Activated T-helper 2 cell treated with anti-CD3 and anti-CD28 coated beads, Interferon-gamma antibody, Interleukin-2, Interleukin-4, amounts not matched to agents 10 μg/mL and 5 μg/mL and 100 μg/mL, durations not matched to agents 14 hours and 24 hours and 36 hours (primary cell): Measurements from ENCODE around the gene NLRP5. TPM values are rescaled to one million over a fixed set of nuclear protein-coding genes. Genes with fewer than 3 reads are reported as not detected.
"Not testable (repeated sequence)": the region's sequence is repeated elsewhere in the genome, so short reads cannot be mapped to it uniquely, and the experiment has no call there.

ENCODE experiments used
- DNase-seq: peaks from one replicate; pipeline ENCODE4 v3.0.0; 2021; ENCODE audit warnings: low spot score
- H3K27ac Mint-ChIP-seq: one replicate; pipeline ENCODE4 v1.8.0; 2021; ENCODE audit warnings: mixed read lengths
- H3K27me3 Mint-ChIP-seq: one replicate; pipeline ENCODE4 v1.8.0; 2021; ENCODE audit warnings: low read depth, mixed read lengths
- H3K36me3 Mint-ChIP-seq: one replicate; pipeline ENCODE4 v1.8.0; 2021; ENCODE audit warnings: low read depth, mixed read lengths
- H3K4me1 Mint-ChIP-seq: one replicate; pipeline ENCODE4 v1.8.0; 2021; ENCODE audit warnings: low read depth, mixed read lengths
- H3K4me3 Mint-ChIP-seq: one replicate; pipeline ENCODE4 v1.8.0; 2021; ENCODE audit warnings: low read depth, mild to moderate bottlenecking, moderate library complexity, mixed read lengths
- H3K9me3 Mint-ChIP-seq: one replicate; pipeline ENCODE4 v1.8.0; 2021; ENCODE audit warnings: mixed read lengths
- intact Hi-C: fragments of 100-400 bp; cut with micrococcal nuclease; formaldehyde crosslinking; loops from one replicate; pipeline ENCODE4 v1.15.1; 2023
- total RNA-seq: library from RNA; stranded (reverse); gene quantifications from 2 replicates; pipeline ENCODE4 v1.2.3, GENCODE V29; 2022

Gene NLRP5
- total RNA-seq = not detected in 2 replicates

DNA sequence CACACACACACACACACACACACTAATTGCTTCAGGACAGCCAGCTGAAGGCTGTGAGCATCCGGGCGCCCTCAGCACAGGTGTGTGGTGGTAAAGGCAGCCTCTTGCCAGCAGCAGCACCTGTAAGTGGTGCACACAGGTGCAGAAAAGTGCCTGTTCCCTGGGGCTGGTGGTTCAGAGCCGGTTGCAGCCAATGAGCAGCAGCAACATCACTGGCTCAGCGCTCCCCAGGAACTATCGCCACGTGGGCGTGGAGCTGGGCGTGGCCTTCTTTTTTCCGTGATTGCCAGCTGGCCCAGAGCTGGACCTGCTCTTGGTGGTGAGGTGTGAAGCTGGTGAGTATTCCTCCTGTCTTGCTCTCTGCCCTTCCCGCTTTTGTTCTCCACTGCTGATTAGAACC lies at the start of gene NLRP5:
TSS of gene NLRP5 (plus strand) at position 289 of the 400 bp plus-strand sequence.
- Mint-ChIP-seq H3K36me3 (no peaks in the 10 kb centered on the region), H3K9me3 (peaks cover 58% of the 10 kb centered on the region), H3K4me1 (no peaks in the 10 kb centered on the region), H3K4me3 (no peak within 1 kb of the TSS), H3K27me3 (no peaks in the 10 kb centered on the region), H3K27ac (no peak within 1 kb of the TSS)
- intact Hi-C loops = no loop called here
- no peak for DNase-seq

DNA sequence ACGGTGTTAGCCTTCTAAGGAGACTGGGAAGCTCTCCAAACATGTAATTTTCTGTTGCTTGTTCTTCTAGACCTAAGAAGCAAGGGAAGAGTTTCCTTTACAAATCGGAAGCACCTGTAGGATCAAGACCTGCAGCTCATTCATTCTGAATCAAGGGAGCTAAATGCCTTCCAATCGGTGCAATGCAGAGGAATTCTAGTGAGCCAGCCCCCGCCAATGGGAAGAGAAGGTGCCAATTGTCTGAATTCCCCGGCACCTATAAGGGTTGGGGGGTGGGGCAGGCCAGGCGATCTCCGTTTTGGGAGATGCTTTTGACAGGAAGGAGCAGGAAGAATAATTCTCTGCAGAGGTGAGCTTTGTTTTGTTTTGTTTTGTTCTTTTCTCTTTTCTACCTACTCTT lies 47.4 kb upstream of the NLRP5 start:
- Mint-ChIP-seq H3K4me3 (no peak overlapping the region), H3K36me3 (no peaks in the 10 kb centered on the region), H3K27me3 (no peaks in the 10 kb centered on the region), H3K4me1 (no peaks in the 10 kb centered on the region), H3K9me3 (peaks cover 76% of the 10 kb centered on the region), H3K27ac (no peak overlapping the region)
- intact Hi-C loops = no loop called here
- DNase-seq = no peak

DNA sequence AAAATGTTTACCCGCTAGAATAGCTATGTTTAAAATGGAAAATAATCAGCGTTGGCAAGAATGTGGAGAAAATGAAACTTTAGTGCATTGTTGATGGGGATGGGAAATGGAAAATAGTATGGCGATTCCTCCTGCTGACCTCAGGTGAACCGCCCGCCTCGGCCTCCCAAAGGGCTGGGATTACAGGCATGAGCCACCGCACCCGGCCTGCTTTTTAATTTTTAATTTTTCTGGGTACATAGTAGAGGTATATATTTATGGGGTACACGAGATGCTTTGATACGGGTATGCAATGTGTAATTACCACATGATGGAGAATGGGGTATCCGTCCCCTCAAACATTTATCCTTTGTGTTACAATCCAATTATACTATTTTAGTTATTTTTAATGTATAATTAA lies 46.3 kb upstream of the NLRP5 start:
- intact Hi-C loops = no loop called here
- Mint-ChIP-seq H3K4me1 (no peaks in the 10 kb centered on the region), H3K4me3 (no peak overlapping the region), H3K9me3 (peaks cover 67% of the 10 kb centered on the region), H3K27ac (no peak overlapping the region), H3K36me3 (no peaks in the 10 kb centered on the region), H3K27me3 (no peaks in the 10 kb centered on the region)
- no peak for DNase-seq

DNA sequence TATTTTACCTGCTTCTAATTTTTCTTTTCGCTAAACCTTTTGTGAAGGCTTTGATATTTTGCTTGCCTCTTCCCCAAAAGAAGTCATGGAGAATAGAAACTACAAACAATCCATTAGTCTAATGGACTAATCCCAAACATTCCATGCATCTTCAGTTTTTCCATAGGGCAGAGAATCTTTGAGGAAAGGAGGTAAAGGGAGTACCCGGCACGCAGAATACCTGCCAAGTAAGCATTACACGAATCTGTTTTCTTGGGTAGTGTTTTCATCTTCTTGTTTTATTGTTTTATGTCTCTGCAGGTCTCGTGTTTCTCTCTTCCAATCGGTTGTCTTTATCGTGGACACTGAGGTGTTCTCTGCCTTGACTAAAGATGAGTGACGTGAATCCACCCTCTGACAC lies 39.0 kb upstream of the NLRP5 start, which contains the start of gene NLRP8:
TSS of gene NLRP8 (plus strand) at position 301 of the 400 bp plus-strand sequence.
- Mint-ChIP-seq H3K9me3 (peaks cover 50% of the 10 kb centered on the region), H3K27ac (no peak within 1 kb of the TSS), H3K4me1 (no peaks in the 10 kb centered on the region), H3K36me3 (no peaks in the 10 kb centered on the region), H3K27me3 (no peaks in the 10 kb centered on the region), H3K4me3 (no peak within 1 kb of the TSS)
- intact Hi-C loops = no loop called here
- no peak for DNase-seq

DNA sequence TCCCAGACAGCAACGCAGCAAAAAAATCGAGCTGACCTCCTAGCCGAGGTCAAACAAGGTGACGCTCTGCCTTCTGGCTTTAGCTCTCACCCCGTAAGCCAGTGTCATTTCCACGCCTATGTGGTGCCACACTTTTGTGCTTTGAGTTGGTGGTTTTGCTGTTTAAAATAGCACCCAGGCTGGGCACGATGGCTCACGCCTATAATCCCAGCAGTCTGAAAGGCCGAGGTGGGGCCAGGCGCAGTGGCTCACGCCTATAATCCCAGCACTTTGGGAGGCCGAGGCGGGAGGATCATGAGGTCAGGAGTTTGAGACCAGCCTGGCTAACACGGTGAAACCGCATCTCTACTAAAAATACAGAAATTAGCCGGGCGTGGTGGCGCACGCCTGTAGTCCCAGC lies 36.0 kb upstream of the NLRP5 start:
- DNase-seq, H3K27me3 Mint-ChIP-seq, H3K27ac Mint-ChIP-seq, H3K4me3 Mint-ChIP-seq, H3K36me3 Mint-ChIP-seq, H3K4me1 Mint-ChIP-seq, intact Hi-C loops: not testable (repeated sequence)
- H3K9me3 Mint-ChIP-seq = peaks cover 36% of the 10 kb centered on the region

DNA sequence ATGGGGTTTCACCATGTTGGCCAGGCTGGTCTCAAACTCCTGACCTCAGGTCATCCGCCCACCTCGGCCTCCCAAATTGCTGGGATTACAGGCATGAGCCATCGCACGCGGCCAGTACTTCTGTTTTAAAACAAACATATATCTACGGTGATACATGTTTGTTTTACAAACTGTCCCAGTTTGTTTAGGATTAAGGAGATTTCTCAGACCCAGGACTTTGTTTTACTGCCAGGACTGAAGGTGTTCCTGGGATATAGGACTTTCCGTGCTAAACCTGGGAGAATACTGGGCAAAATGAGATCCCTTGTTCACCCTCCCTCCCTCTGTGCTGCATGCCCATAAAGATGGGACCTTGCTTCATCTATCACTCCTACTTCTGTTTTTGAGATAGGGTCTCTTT lies 30.1 kb upstream of the NLRP5 start:
- Mint-ChIP-seq H3K27ac (no peak overlapping the region), H3K27me3 (no peaks in the 10 kb centered on the region), H3K9me3 (peaks cover 25% of the 10 kb centered on the region), H3K36me3 (no peaks in the 10 kb centered on the region), H3K4me1 (no peaks in the 10 kb centered on the region), H3K4me3 (no peak overlapping the region)
- intact Hi-C loops = no loop called here
- DNase-seq = no peak

DNA sequence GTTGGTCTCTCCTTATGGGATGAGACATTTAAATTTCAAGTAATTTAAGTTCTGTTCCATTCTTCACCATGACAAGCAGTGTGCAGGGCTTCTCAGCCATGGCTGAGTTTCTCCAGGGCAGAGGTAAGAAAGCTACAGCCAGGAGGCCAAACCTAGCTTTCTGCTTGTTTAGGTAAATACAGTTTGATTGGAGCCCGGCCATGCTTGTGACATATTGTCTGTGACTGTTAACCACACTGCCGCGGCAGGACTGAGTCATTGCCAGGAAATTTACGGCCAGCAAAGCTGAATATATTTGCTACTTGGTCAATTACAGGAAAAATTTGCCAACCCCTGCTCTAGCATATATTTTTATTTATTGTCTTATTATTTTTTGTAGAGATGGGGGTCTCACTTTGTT lies 28.2 kb upstream of the NLRP5 start:
- intact Hi-C loops = no loop called here
- no peak overlapping the region for H3K27ac Mint-ChIP-seq
- H3K4me3 Mint-ChIP-seq = no peak overlapping the region
- no peaks in the 10 kb centered on the region for H3K4me1 Mint-ChIP-seq
- peaks cover 27% of the 10 kb centered on the region for H3K9me3 Mint-ChIP-seq
- no peaks in the 10 kb centered on the region for H3K27me3 Mint-ChIP-seq
- DNase-seq = no peak
- H3K36me3 Mint-ChIP-seq = no peaks in the 10 kb centered on the region

DNA sequence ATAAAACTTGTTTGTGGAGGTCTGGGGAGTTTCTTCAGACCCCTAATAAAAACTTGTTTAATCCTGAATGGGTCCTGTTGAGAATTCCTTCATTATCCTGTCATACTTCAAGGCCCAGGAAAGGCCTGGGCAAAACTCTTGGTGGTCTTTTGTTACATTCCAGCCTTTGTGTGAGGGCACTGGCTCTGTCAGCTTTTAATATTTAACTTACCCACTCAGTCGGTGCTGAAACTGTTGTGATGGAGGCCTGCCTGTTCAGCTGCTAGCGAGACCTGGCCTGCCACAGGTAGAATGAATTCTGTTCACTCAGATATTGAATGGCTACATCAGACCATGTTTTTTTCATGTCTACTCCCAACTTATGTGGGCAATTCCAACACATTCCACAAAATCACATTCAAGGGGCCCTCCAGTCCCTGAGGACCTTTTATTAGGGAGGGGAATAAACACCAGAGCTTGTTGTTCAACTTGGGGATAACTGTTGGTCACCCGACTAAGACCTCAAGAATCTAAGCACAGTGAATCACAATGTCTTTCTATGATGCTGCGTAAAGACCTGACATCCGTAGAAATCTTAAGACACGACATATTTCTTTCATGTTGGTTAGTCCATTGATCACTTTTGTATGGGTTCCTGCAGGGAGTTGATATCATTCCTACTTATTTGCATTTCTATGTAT lies 26.4 kb upstream of the NLRP5 start:
- Mint-ChIP-seq H3K36me3 (no peaks in the 10 kb centered on the region), H3K9me3 (peaks cover 36% of the 10 kb centered on the region), H3K4me1 (no peaks in the 10 kb centered on the region), H3K27me3 (no peaks in the 10 kb centered on the region), H3K27ac (no peak overlapping the region), H3K4me3 (no peak overlapping the region)
- intact Hi-C loops = no loop called here
- no peak for DNase-seq

DNA sequence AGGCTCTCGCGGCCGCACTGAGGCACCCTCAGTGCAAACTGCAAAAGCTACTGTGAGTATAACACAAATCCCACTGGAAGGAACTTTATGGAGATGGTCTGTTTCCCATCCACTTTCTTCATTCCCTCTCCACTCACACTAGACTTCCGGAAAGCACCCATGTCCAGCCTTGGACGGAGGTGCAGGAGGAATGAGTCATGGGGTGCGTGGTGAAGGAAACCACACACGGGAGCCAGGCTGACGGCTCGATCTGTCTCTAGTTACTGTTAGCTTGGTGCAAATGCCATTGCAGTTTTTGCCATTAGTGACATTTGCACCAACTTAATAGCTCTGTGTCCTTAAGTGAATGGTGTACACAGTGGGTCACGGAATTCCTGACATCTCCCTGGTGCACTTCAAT lies 24.4 kb upstream of the NLRP5 start:
- Mint-ChIP-seq H3K27ac (no peak overlapping the region), H3K36me3 (no peaks in the 10 kb centered on the region), H3K9me3 (peaks cover 48% of the 10 kb centered on the region), H3K4me1 (no peaks in the 10 kb centered on the region), H3K4me3 (no peak overlapping the region), H3K27me3 (no peaks in the 10 kb centered on the region)
- DNase-seq = no peak
- intact Hi-C loops = no loop called here

DNA sequence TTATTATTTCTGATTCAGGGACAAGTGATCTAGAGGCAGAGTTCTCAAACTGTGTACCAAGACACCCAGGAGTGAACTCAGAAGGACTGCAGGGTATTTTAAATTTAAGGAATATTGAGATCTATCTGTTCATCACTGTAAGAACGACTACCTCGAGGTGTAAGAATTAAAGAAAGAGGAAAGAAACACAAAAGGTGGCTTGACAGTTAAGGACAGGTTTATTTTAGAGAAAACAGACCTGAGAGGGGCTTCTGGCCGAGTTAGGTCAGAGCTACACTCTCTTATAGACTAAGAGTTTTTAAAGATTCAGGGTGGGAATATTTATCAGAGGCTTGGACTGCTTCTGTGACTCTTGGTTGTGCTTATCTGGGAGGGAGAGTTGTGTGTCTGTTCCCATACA lies 12.6 kb upstream of the NLRP5 start:
- Mint-ChIP-seq H3K36me3 (no peaks in the 10 kb centered on the region), H3K4me1 (no peaks in the 10 kb centered on the region), H3K4me3 (no peak overlapping the region), H3K9me3 (peaks cover 71% of the 10 kb centered on the region), H3K27ac (no peak overlapping the region), H3K27me3 (no peaks in the 10 kb centered on the region)
- intact Hi-C loops = no loop called here
- no peak for DNase-seq

DNA sequence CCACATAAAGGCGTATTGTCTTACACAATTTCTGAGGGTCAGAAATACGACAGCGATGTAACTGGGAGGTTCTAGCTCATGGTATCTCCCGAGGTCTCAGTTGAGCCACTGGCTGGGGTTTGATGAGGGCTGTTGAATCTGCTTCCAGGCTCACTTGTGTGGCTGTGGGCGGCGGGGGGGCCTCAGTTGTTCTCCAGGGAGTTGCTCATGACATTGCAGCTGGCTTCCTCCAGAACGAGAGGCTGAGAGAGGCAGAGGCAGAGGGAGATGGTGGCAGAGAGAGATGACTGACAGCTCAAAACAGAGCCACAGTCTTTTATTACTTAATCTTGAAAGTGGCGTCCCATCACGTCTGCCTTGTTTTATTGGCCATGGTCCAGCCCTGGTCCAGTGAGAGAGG lies 6.2 kb upstream of the NLRP5 start:
- no peaks in the 10 kb centered on the region for H3K36me3 Mint-ChIP-seq
- H3K27me3 Mint-ChIP-seq = no peaks in the 10 kb centered on the region
- intact Hi-C loops = no loop called here
- H3K4me1 Mint-ChIP-seq = no peaks in the 10 kb centered on the region
- no peak overlapping the region for H3K4me3 Mint-ChIP-seq
- H3K27ac Mint-ChIP-seq = no peak overlapping the region
- peaks cover 56% of the 10 kb centered on the region for H3K9me3 Mint-ChIP-seq
- no peak for DNase-seq

DNA sequence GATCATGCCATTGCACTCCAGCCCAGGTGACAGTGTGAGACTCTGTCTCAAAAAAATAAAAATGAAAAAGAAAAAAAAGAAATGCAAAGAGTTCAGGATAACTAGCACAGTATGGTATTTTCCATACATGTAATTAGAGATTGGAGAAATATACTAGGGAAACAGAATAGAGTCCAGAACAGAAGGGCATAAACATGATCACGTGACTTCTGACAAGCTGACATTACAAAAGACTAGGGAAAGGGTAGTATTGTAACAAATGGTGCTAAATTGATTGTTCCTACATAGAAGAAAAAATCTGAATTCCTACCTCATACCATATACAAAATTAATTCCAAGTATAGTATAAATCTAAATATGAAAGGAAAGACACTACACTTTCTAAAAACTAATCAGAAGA lies 1.3 kb upstream of the NLRP5 start:
- intact Hi-C loops = no loop called here
- no peaks in the 10 kb centered on the region for H3K36me3 Mint-ChIP-seq
- no peaks in the 10 kb centered on the region for H3K4me1 Mint-ChIP-seq
- no peaks in the 10 kb centered on the region for H3K27me3 Mint-ChIP-seq
- H3K4me3 Mint-ChIP-seq = no peak overlapping the region
- no peak overlapping the region for H3K27ac Mint-ChIP-seq
- H3K9me3 Mint-ChIP-seq = peaks cover 52% of the 10 kb centered on the region
- DNase-seq = no peak

DNA sequence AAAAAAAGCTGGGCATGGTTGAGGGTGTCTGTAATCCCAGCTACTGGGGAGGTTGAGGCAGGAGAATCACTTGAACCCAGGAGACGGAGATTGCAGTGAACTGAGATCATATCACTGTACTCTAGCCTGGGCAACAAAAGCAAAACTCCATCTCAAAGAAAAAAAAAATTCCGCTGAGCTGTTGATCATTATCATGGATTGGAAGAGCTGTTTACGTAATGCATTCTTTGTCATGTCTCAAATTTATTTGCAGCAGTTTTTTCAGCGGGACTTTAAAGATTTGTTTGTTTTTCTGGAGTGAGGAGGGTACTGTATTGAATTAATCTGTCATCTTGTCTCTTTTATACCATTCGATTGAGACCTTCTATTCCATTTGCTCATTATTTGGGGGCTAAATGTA lies 4.3 kb downstream of the NLRP5 start:
- H3K4me3 Mint-ChIP-seq = no peak overlapping the region
- intact Hi-C loops = no loop called here
- H3K27ac Mint-ChIP-seq = no peak overlapping the region
- H3K27me3 Mint-ChIP-seq = no peaks in the 10 kb centered on the region
- DNase-seq = no peak
- H3K4me1 Mint-ChIP-seq = no peaks in the 10 kb centered on the region
- no peaks in the 10 kb centered on the region for H3K36me3 Mint-ChIP-seq
- peaks cover 61% of the 10 kb centered on the region for H3K9me3 Mint-ChIP-seq

DNA sequence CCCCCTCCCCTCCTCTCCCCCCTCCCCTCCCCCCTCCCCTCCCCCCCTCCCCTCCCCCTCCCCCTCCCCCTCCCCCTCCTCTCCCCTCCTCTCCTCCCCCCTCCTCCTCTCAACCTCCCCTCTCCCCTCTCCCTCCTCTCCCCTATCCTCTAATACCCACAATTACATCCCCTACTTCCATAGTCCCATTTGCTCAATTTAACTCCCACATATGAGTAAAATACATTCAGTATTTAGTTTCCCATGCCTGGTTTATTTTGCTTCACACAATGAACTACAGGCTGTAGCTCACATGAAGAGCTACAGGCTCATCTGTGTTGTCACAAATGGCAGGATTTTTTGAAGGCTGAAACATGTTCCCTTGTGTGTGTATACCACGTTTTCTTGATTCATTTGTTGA lies 6.9 kb downstream of the NLRP5 start:
- intact Hi-C loops = no loop called here
- H3K27me3 Mint-ChIP-seq = no peaks in the 10 kb centered on the region
- H3K9me3 Mint-ChIP-seq = peaks cover 57% of the 10 kb centered on the region
- DNase-seq = no peak
- no peaks in the 10 kb centered on the region for H3K36me3 Mint-ChIP-seq
- H3K27ac Mint-ChIP-seq = no peak overlapping the region
- no peak overlapping the region for H3K4me3 Mint-ChIP-seq
- no peaks in the 10 kb centered on the region for H3K4me1 Mint-ChIP-seq
